ENCODE data around the gene RARG.

DNA sequence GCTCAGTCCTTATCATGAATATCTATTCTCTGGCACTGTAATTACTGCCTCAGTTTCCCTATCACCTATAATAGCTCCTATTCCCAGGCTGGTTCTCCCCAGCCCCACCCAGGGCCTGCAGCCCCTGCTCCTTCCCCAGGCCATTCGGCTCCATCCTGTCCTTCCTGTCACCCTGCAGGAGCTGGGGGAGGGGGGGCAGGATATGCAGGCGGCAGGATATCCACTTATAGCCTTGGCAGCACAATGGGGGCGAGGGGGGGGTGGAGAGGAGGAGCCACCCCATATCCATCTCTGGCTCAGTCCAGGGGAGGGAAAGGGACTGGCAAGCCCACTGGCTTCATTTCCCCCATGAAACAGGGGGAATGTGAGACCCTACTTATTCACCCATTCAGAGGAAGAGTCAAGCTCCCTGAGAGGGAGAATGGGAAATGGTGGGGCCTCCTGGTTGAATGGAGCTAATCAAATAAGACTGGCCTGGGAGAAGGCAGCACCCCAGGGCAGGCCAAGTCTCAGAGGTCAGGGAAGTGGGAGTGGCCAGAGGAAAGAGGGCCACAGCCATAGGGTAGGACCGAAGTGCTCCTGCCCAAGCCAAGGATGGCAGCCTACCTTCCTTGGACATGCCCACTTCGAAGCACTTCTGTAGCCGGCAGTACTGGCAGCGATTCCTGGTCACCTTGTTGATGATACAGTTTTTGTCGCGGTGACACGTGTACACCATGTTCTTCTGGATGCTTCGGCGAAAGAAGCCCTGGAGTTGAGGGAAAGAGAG, 17.1 kb downstream of the RARG start:
- TF ChIP-seq EP300 (IDR thresholded peaks at IDR 0.05; ENCODE audit: borderline replicate concordance) (no peak), RAD21 (IDR thresholded peaks at IDR 0.05; ENCODE audit: low read depth) (no peak), REST (IDR thresholded peaks at IDR 0.05; ENCODE audit: low read depth) (no peak), TAF1 (IDR thresholded peaks at IDR 0.05; ENCODE audit: low read depth) (no peak), EGR1 (IDR thresholded peaks at IDR 0.05) (no peak), YY1 (IDR thresholded peaks at IDR 0.05; ENCODE audit: low read depth) (no peak), TCF12 (IDR thresholded peaks at IDR 0.05; ENCODE audit: low read depth) (no peak)
- TF ChIP-seq, protein P1, sequence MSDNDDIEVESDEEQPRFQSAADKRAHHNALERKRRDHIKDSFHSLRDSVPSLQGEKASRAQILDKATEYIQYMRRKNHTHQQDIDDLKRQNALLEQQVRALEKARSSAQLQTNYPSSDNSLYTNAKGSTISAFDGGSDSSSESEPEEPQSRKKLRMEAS (IDR thresholded peaks at IDR 0.05): no peak

All from Ishikawa (cell line).